ENCODE results near the gene UBE2G2.

The UBE2G2 gene

DNA sequence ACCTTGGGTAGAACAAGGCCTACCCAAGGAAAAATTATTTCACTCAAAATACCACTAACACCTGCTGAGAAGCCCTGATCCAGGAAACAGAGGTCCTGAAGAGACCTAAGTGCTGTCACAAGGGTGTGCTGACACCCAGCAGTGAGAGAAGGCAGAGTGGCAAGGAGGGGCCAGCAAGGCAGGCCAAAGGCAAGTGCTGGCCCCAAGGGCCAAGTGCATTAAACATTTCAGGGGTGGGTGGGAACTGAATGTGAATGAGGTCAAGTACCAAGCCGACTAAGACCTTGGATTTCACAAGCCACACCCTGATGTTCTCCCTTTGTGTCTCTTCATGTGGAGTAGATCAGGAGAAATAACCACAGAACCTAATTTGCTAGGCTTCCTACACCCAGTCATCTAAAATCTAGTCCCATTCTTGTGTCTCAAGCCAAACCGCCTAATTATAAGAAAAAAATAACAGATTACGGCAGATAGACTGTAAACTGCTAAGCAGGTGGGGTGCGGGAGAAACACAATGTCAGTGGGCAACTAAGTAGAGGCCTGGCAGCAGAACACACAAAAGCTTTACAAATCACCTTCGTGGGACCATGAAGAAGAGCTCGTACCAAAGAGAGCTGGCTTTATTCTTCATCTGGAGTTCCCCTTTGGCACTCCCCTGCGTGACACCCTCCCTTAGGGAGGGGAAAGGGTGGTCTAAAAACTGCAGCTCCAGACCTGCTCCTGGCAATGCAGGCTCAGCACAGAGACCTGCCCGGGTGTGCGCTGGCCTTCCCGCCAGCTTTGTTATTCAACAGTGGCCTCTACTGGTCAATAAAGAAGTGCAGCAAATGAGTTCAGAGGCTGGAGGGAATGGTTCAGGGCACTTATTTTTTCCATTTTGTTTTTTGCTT is 8.7 kb downstream of the UBE2G2 start:
- Histone ChIP-seq H3K36me3 (ENCODE audit: control insufficient read depth, insufficient read depth, low read length) (no peaks in the 10 kb centered on the region), H3K79me2 (peaks cover 31% of the 10 kb centered on the region), H3K9ac (no peak overlapping the region), H3K27me3 (ENCODE audit: control insufficient read depth, insufficient read depth, low read length) (no peaks in the 10 kb centered on the region), H3K4me2 (ENCODE audit: low read length) (no peak overlapping the region), H3K9me3 (ENCODE audit: control insufficient read depth, low read length) (no peaks in the 10 kb centered on the region), H3K27ac (no peak overlapping the region), H3K4me3 (ENCODE audit: low read depth, low read length) (no peak overlapping the region), H2AFZ (no peak overlapping the region), H3K4me1 (no peaks in the 10 kb centered on the region)
- TF ChIP-seq, protein P1, sequence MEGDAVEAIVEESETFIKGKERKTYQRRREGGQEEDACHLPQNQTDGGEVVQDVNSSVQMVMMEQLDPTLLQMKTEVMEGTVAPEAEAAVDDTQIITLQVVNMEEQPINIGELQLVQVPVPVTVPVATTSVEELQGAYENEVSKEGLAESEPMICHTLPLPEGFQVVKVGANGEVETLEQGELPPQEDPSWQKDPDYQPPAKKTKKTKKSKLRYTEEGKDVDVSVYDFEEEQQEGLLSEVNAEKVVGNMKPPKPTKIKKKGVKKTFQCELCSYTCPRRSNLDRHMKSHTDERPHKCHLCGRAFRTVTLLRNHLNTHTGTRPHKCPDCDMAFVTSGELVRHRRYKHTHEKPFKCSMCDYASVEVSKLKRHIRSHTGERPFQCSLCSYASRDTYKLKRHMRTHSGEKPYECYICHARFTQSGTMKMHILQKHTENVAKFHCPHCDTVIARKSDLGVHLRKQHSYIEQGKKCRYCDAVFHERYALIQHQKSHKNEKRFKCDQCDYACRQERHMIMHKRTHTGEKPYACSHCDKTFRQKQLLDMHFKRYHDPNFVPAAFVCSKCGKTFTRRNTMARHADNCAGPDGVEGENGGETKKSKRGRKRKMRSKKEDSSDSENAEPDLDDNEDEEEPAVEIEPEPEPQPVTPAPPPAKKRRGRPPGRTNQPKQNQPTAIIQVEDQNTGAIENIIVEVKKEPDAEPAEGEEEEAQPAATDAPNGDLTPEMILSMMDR (IDR thresholded peaks at IDR 0.05): peak; percentile 58

DNA sequence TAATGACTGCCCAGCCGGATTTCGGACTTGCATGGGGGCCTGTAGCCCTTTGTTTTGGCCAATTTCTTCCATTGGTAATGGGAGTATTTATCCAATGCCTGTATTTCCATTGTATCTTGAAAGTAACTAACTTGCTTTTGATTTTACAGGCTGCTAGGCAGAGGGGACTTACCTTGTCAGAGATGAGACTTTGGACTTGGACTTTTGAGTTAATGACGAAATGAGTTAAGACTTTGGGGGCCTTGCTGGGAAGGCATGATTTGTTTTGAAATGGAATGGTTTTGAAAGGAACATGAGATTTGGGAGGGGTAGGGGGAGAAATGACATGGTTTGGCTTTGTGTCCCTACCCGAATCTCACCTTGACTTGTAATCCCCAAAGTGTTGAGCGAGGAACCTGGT is 9.6 kb downstream of the UBE2G2 start:
- H3K9ac ChIP-seq: no peak overlapping the region
- H3K27me3 ChIP-seq (ENCODE audit: control insufficient read depth, insufficient read depth, low read length): no peaks in the 10 kb centered on the region
- H3K4me3 ChIP-seq (ENCODE audit: low read depth, low read length): no peak overlapping the region
- no peak overlapping the region for H3K4me2 ChIP-seq (ENCODE audit: low read length)
- no peaks in the 10 kb centered on the region for H3K36me3 ChIP-seq (ENCODE audit: control insufficient read depth, insufficient read depth, low read length)
- TF ChIP-seq, protein P1 (IDR thresholded peaks at IDR 0.05): no peak
- H3K27ac ChIP-seq: no peak overlapping the region
- H2AFZ ChIP-seq: no peak overlapping the region
- peaks cover 33% of the 10 kb centered on the region for H3K79me2 ChIP-seq
- no peaks in the 10 kb centered on the region for H3K9me3 ChIP-seq (ENCODE audit: control insufficient read depth, low read length)
- H3K4me1 ChIP-seq: no peaks in the 10 kb centered on the region

DNA sequence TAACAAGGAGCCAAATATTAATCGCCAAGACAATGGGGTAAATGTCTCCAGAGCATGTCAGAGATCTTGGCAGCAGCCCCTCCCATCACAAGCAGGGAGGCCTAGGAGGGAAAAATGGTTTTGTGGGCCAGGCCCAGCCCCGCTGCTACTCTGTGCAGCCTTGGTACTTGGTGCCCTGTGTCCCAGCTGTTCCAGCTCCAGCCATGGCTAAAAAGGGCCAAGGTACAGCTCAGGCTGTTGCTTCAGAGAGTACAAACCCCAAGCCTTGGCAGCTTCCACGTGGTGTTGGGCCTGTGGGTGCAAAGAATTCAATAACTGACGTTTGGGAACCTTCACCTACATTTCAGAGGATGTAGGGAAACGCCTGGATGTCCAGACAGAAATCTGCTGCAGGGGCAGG is 10.4 kb downstream of the UBE2G2 start:
- TF ChIP-seq, protein P1 (IDR thresholded peaks at IDR 0.05): no peak
- no peaks in the 10 kb centered on the region for H3K4me1 ChIP-seq
- no peaks in the 10 kb centered on the region for H3K36me3 ChIP-seq (ENCODE audit: control insufficient read depth, insufficient read depth, low read length)
- no peaks in the 10 kb centered on the region for H3K9me3 ChIP-seq (ENCODE audit: control insufficient read depth, low read length)
- no peak overlapping the region for H2AFZ ChIP-seq
- peaks cover 27% of the 10 kb centered on the region for H3K79me2 ChIP-seq
- no peak overlapping the region for H3K9ac ChIP-seq
- H3K4me3 ChIP-seq (ENCODE audit: low read depth, low read length): no peak overlapping the region
- no peak overlapping the region for H3K4me2 ChIP-seq (ENCODE audit: low read length)
- no peaks in the 10 kb centered on the region for H3K27me3 ChIP-seq (ENCODE audit: control insufficient read depth, insufficient read depth, low read length)
- no peak overlapping the region for H3K27ac ChIP-seq

DNA sequence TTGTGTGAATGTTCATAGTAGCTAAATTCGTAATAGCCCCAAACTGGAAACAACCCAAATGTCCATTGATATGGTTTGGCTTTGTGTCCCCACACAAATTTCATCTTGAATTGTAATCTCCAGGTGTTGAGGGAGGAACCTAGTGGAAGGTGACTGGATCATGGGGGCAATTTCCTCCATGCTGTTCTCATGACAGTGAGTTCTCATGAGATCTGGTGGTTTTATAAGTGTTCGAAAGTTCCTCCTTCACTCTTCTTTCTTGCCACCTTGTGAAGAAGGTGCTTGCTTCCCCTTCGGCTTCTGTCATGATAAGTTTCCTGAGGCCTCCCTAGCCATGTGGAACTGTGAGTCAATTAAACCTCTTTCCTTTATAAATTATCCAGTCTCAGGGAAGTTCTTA is 11.3 kb downstream of the UBE2G2 start:
- Histone ChIP-seq H3K9me3 (ENCODE audit: control insufficient read depth, low read length) (no peaks in the 10 kb centered on the region), H3K9ac (no peak overlapping the region), H3K36me3 (ENCODE audit: control insufficient read depth, insufficient read depth, low read length) (no peaks in the 10 kb centered on the region), H3K79me2 (peaks cover 24% of the 10 kb centered on the region), H3K4me3 (ENCODE audit: low read depth, low read length) (no peak overlapping the region), H3K4me2 (ENCODE audit: low read length) (no peak overlapping the region), H3K27ac (no peak overlapping the region), H3K27me3 (ENCODE audit: control insufficient read depth, insufficient read depth, low read length) (no peaks in the 10 kb centered on the region), H2AFZ (no peak overlapping the region), H3K4me1 (no peaks in the 10 kb centered on the region)
- TF ChIP-seq, protein P1 (IDR thresholded peaks at IDR 0.05): no peak

DNA sequence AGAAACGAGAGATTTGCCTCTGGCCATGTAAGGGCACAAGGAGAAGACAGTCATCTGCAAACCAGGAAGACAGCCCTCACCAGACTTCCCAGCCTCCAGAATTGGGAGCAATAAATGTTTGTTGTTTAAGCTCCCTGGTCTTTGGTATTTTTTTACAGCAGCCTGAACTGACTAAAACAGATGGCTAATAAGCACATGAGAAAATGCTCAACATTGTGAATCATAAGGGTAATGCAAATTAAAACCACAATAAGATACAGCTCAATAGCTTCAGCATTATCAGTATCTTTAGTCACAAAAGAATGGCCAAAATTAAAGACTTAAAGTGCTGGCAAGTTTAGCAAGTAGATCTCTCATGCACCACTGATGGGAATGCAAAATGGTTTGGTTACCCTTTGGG is 11.7 kb downstream of the UBE2G2 start:
- Histone ChIP-seq H3K27me3 (ENCODE audit: control insufficient read depth, insufficient read depth, low read length) (no peaks in the 10 kb centered on the region), H3K4me2 (ENCODE audit: low read length) (no peak overlapping the region), H2AFZ (no peak overlapping the region), H3K4me3 (ENCODE audit: low read depth, low read length) (no peak overlapping the region), H3K9ac (no peak overlapping the region), H3K27ac (no peak overlapping the region), H3K4me1 (no peaks in the 10 kb centered on the region), H3K9me3 (ENCODE audit: control insufficient read depth, low read length) (no peaks in the 10 kb centered on the region), H3K36me3 (ENCODE audit: control insufficient read depth, insufficient read depth, low read length) (no peaks in the 10 kb centered on the region), H3K79me2 (peaks cover 29% of the 10 kb centered on the region)
- TF ChIP-seq, protein P1 (IDR thresholded peaks at IDR 0.05): no peak
